GM15510 (cell line): ENCODE measurements around the gene ATG7.

Experiments
- POLR2A ChIP-seq: IDR thresholded peaks from 3 replicates; pipeline ENCODE4 v1.6.1; 2011; ENCODE audit warnings: borderline replicate concordance; ENCODE audit not compliant: insufficient read length; ENCODE audit errors: extremely low read depth

ATG7 gene

DNA sequence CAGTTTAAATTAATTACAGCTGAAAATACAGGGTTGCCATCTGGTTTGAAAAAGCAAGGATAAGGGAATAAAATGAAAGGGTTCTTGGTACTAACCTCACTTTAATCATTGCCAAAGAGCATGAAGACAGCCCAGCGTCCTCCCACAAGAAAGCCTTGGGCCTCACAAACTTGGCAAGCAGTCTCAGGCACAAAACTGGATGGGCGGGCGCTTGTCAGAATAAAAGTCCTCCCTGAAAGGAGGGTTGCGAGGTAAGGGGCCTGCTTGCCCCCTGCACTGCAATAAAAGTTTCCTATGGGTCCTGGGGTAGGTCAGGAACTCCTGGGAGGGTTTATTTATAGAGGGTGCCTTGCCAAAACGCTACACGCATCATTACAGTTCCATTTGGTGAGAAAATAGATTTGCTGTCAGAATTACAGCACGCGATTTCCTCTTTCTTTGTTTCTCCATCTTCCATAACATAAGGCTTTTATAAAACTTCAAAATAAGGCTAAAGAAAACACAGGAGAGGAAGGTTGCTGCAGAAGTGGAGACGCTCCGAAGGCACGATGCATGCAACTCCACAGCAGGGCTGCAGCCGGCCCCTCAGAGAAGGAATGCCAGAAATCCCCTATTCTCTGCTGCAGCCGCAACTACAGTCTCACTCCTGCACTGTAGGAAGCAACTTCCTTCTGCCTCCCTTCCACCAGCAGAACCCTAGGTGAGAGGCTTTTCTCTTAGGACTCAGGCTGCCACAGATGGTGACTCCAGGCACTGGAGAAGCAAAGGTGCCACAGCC lies 310.2 kb downstream of the ATG7 start:
- no peak for TF ChIP-seq POLR2A

DNA sequence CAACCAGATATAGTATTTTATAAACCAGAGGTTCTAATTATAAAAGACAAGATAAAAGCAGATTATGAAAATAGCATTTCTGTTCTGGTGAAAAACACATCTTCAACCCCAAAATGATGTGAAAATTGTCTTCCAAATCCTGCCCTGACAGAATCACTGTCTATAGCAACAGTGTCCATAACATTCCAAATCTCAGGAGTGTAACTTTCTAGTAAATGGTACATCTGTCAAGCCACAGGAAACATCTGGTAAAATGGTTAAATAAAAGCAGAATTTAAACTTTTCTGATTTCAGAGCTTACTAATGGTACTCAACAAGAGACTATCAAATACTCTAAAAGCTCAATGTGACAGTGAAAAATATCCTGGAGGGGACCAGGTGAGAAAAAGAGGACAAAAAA lies 311.0 kb downstream of the ATG7 start:
- no peak for TF ChIP-seq POLR2A

DNA sequence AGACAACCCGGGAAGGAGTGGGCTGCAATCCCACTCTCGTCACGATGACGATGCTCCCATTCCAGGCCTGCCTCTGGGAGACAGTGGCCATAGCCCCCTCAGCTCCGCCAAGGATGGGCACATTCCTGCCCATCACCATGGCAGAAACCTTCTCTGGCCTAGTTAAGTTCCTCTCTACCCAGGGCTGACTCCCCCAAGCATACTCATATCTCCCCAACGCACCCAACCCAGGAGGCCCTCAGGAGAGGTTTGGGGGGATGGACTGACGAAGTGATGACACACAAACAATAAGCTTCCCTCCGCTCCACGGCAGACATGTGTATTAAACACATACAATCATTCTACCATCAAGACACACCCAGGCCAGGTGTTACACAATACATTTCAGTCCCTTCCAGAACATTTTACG lies 311.4 kb downstream of the ATG7 start:
- TF ChIP-seq POLR2A, result no peak

DNA sequence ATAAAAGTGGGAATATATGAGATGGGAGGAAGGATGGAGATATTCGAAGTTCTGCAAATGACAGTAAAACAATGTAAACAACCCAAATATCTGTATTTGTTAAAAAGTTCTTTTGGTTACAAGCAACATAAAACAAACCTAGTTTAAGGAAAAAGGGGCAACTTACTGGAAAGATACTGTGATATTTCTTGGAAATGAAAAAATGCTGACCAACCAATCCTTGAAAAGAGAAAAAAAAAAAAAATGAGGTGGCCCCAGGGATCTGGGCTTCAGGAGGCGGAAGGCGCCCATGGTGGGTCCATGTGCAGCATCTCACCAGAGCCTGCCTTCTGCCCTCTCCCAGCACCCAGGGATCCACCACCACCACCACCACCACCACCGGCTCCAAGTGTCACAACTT lies 312.4 kb downstream of the ATG7 start:
- TF ChIP-seq POLR2A, result no peak

DNA sequence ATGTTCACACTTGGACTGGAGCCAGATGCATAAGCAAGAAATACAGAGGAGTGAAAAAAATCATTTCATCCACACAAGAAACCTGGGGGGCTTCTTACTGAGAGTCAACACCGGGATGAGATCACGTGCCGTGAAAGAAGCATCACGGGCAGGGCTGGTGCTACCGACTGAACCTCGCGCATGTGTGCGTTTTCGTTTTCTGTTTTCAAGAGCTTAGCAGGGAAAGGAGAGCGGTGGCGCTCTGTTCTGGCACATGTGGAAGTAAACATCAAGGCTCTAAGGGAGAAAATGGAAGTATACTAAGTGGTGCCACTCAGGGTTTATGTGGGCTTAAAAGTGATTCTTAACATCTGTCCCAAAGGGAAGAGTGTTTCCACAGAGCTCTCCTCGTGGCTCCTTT lies 315.6 kb downstream of the ATG7 start:
- TF ChIP-seq POLR2A, result no peak

GRCh38 chr3:11588338-11588737 lies 316.1 kb downstream of the ATG7 start:
- no peak for TF ChIP-seq POLR2A

DNA sequence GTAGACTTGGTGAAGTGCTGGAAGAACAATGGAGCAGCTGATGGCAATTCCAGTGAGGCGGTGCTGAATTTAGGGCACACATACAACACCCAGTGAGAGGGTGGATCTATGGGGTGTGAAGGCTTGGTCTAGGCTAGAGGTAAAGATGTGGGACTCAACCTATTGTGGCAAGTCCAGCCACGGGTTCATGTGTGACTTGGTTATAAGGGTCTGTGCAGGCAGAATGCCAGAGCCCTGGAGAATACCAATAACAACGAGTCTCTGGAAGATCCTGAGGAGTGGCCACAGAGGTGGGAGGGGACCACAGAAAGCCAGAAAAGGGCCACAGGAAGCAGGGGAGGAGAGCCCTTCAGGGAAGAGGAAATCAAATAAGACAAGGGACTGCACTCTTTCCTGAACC lies 316.6 kb downstream of the ATG7 start:
- TF ChIP-seq POLR2A, result no peak

DNA sequence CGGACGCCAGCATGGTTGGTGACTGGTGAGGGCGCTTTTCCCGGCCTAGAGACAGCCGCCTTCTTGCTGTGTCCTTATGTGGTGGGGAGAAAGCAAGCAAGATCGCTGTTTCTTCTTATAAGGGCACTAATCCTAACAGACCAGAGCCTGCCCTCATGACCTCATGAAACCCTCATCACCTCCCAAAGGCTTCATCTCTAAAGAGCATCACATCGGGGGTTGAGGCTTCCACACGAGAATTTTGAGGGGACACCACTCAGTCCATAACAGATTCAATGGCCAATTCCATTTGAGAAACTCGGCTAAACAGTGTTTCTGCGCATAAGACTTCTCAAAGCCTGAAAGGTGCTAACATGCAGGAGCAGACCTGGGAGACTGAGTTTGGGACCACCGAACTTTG lies 317.5 kb downstream of the ATG7 start:
- no peak for TF ChIP-seq POLR2A

DNA sequence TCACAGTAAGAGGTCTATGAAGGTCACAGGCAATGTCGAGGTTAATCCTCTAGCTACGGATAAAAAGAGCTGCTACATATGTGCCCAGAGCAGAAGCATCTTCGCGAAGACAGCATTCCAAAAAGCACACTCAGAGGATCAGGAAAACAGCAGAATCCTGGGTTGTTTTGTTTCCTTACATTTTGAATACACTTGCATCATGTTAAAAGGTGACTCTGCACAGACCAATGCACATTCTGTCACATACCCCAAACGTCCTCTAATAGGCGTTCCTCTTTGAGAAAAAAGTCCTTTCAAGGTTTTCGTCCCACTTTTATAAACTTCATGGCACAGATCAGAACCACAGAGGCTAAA lies 318.8 kb downstream of the ATG7 start:
- no peak for TF ChIP-seq POLR2A

GRCh38 chr3:11591391-11592282 lies 319.4 kb downstream of the ATG7 start:
- TF ChIP-seq POLR2A, result no peak

DNA sequence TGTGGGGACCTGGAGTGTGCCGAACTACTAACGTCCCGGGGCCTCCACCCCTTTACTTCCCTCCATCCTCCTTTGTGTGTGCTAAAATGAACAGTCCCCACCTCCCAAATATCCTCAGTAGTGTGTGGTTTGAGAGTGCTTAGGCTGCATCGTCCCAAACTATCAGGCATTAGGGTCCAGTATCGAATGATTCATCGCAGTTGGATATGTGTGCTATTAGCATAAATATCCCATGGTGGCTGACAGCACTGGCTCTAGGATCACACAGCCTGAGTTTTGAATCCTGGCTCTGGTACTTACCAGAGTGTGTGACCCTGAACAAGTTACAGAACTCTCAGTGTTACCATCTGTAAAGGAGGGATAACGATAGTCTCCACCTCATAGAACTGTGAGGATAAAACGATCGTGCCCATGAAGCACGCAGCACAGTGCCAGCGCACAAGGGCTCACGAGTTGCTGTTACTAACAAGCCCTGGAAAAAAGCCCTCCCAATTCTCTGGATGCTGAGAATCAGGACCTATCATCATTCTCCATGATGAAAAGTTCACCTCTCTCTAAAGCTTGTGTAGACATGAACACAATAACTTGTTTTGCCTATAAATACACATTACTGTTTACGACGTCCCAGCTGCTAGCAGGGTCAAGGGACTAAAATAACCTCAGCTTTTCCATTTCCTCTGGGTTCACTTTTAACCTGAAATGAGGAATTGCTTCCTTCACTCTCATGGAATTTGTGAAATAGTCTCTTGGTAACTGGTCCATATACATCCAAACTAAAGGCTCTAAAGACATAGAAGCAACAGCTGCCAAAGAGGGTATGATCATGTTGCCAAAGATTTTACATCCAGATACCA lies 320.5 kb downstream of the ATG7 start:
- TF ChIP-seq POLR2A, result no peak

- TF ChIP-seq POLR2A, result no peak
Observed at GRCh38 chr3:11593318-11594034, 321.3 kb downstream of the ATG7 start.

- TF ChIP-seq POLR2A, result no peak
Observed at GRCh38 chr3:11596387-11596786, 324.2 kb downstream of the ATG7 start.
